ENCODE data around the gene KATNBL1.

DNA sequence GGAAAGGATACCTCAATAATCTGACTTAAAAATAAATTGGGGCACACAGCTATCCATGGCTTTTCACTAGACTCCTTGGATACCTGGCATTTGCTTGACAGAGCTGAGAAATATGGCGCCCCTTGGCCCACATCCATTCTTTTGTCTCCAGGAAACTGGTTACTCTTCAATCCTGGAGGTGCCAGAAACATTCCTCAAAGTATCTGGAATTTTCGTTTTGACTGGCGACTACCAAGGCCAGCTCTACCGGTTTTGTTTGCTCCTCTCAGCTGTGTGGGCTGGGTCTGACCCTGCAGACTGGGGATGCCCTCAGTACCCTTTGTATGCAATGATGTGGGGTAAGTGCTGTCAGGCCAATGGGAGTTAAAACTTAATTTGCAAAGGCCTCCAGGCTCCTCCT, 27.0 kb downstream of the KATNBL1 start:
- TF ChIP-seq POLR2A (IDR thresholded peaks at IDR 0.05) (no peak), POLR2AphosphoS5 (IDR thresholded peaks at IDR 0.05; ENCODE audit: insufficient read depth in 1 of 2, low read depth in 1 of 2) (no peak)
- TF ChIP-seq, protein P1, sequence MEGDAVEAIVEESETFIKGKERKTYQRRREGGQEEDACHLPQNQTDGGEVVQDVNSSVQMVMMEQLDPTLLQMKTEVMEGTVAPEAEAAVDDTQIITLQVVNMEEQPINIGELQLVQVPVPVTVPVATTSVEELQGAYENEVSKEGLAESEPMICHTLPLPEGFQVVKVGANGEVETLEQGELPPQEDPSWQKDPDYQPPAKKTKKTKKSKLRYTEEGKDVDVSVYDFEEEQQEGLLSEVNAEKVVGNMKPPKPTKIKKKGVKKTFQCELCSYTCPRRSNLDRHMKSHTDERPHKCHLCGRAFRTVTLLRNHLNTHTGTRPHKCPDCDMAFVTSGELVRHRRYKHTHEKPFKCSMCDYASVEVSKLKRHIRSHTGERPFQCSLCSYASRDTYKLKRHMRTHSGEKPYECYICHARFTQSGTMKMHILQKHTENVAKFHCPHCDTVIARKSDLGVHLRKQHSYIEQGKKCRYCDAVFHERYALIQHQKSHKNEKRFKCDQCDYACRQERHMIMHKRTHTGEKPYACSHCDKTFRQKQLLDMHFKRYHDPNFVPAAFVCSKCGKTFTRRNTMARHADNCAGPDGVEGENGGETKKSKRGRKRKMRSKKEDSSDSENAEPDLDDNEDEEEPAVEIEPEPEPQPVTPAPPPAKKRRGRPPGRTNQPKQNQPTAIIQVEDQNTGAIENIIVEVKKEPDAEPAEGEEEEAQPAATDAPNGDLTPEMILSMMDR (IDR thresholded peaks at IDR 0.05): no peak

All from vagina (tissue), 2 donors.